PC-9 (cell line): ENCODE measurements around the gene FAM174C.

ENCODE experiments used
- EZH2 ChIP-seq: fragments of 200-600 bp; sonication (generic); IDR thresholded peaks from 2 replicates; pipeline ENCODE4 v1.8.0; 2017; ENCODE audit warnings: antibody characterized with exemption, low read depth
- TF ChIP-seq, protein P1 (sequence below): fragments of 200-600 bp; sonication (generic); conservative IDR thresholded peaks from 2 replicates; pipeline ENCODE4 v1.6.1; 2017; ENCODE audit warnings: mixed run types, antibody characterized with exemption, mild to moderate bottlenecking, moderate library complexity

DNA sequence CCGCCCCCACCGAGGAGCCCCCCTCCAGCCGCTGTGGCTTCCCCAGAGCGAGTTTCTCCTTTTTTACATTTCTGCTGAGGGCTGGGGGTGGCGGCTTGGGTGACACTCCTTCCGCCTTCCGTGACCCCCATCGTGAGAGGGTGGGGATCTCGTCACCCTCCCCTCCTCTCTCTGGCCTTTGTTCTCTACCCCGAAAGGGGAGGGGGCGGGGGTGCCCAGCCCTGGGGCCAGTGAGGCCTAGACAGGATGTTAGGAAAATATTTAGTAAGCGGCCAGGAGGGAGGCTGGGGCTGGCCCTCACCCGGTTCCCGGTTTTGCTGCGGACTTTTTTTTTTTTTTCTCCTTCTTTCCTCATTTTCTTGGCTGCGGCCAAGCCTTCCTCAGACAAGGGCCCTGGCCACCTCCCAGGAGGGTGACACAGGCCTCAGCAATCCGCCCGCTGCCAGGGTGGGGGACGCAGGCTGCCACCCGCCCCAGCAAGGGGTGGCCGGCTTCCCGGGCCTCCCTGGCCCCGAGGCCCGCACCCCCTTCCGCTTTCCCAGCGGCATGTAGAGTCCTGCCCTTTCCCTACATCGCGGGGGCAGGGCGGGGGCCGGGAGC lies 23.0 kb upstream of the FAM174C start:
- TF ChIP-seq, protein P1, sequence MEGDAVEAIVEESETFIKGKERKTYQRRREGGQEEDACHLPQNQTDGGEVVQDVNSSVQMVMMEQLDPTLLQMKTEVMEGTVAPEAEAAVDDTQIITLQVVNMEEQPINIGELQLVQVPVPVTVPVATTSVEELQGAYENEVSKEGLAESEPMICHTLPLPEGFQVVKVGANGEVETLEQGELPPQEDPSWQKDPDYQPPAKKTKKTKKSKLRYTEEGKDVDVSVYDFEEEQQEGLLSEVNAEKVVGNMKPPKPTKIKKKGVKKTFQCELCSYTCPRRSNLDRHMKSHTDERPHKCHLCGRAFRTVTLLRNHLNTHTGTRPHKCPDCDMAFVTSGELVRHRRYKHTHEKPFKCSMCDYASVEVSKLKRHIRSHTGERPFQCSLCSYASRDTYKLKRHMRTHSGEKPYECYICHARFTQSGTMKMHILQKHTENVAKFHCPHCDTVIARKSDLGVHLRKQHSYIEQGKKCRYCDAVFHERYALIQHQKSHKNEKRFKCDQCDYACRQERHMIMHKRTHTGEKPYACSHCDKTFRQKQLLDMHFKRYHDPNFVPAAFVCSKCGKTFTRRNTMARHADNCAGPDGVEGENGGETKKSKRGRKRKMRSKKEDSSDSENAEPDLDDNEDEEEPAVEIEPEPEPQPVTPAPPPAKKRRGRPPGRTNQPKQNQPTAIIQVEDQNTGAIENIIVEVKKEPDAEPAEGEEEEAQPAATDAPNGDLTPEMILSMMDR, result no peak
- TF ChIP-seq EZH2, result no peak
